HG03139 (cell line): ENCODE results near the gene C8A.

Source experiments
- ATAC-seq: cut with Tn5 transposase; IDR thresholded peaks from one replicate; pipeline ENCODE4 v1.9.1; 2021; ENCODE audit not compliant: unreplicated experiment

Gene C8A

GRCh38 chr1:56880774-56881173, 26.2 kb downstream of the C8A start:
- ATAC-seq, result no peak

GRCh38 chr1:56881417-56881816, 26.8 kb downstream of the C8A start:
- no peak for ATAC-seq

GRCh38 chr1:56890229-56890628, 35.6 kb downstream of the C8A start:
- no peak for ATAC-seq

GRCh38 chr1:56894014-56894413, 39.4 kb downstream of the C8A start:
- no peak for ATAC-seq

DNA sequence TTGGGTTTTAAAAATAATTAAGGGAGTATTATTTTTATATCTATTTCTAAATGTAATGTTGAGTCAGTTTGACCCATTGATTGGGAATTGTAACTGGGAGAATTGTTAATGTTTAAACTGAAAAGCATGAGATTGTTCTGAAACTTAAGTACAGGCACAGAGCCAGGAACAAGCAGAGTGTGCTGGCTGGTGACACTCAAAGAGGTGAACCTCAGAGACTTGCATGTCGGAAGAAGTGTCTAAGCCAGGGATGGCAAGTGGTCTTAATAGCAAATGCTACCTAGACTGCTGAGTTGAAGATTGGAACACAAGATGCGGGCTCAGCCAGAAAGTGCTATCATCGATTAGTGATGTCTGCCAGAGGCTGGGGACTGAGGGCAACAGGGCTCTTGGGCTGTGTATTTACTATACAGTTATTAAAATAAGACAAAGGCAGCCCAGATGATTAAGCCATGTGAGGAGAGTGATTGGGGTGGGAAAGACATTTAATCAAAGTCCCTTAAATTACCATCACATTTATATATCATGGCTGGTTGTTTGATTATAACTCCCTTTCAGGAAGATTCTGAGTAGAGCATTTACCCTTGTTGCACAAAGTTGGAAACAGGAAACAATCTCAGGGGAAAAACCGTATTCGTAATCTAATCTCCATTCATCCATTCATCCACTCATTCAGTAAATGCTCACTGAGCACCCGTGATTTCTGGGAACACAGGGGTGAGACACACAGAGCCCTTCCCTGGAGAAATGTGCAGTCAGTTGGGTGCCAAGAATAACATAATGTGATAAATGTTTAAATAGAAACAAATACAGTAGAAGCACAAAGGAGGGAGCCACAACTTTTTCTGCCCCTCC, 42.8 kb downstream of the C8A start:
- ATAC-seq, result no peak

DNA sequence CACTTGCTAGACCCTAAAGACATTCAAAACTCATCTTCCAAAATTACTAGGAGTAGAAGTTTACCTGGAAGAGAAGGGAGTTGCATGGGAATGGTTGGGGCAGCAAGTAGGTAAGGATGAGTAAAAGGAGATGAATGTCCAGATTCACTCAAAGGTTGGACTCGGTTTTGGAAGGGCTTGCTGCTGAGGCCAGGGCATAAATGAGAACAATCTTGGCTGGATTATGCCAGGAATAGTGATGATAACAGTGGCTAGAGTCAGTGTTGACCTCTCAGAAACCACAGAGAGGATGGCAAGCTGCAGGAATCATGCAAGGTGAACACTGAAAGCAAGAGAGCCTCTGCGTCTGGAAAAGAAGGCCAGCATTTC, 43.4 kb downstream of the C8A start:
- no peak for ATAC-seq

- no peak for ATAC-seq
Measured at GRCh38 chr1:56898879-56899278, 44.3 kb downstream of the C8A start.

GRCh38 chr1:56901716-56902115, 47.1 kb downstream of the C8A start:
- ATAC-seq, result no peak

DNA sequence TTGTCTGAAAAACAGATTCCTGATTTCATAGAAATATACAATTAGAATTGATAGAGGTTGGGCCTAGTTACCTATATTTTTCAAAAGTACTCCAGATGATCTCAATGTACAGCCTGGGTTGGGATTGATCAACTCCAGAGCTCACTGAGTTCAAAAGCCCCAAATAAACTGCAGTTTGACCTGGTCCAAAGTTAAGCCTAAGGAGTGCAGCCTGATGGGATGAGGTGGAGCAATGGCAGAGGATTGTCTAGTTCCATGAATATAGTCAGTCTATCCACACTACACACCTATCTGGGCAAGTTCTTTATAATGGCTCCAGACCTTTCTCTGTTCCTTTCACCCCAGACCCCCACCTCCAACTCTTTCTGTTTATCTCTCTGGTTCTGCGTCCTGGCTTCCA, 49.2 kb downstream of the C8A start:
- no peak for ATAC-seq

DNA sequence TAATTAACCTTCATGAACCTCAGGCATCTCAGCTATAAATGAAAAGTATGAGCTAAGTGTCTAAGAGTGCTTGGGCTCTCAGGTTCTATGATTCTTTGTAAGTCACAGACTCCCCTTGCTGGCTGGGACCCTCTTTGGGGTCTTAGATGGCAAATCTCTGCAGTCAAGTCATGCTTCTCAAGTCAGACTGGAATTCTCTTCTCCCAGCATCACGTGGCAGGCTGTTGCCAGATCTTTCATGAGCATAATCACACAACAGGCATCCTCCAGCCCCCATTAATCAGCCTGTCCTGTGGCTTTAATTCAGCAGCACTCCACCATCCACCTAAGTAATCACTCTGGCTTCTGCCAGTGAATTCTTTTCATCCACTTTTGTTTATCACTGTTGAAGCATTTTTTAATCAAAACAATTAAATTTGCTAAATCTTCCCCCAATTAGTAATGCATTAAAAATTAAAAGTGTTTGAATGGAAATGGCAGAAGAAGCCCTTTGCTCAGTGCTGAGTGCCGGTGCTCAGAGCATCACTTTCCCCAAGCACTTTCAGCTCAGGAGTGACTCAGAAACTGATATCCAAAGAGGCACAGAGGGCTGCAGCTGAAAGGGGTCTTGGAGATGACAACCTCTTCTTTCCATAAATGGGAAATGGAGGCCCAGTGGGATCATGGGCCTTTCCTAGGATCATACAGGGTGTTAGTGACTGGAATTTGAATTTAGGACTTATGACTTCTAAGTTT, 50.2 kb downstream of the C8A start:
- no peak for ATAC-seq

DNA sequence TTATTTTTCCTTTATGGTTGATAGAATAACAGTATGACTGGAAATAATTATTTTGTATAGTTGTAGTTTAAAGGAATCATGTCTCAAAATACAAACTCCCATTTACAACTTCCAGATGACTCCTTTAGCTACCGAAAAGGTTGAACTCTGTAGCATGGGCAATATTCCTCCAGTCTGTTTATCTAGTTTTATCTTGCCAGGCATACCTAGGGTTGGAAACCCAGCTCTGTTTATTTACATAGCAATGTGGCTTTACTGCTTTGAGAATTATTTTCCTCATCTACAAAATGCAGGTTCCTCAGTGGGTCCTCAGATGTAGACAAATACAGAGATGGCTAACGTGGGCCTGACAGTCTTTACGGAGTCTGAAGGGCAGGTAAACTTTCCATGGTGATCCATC, 51.1 kb downstream of the C8A start:
- no peak for ATAC-seq

DNA sequence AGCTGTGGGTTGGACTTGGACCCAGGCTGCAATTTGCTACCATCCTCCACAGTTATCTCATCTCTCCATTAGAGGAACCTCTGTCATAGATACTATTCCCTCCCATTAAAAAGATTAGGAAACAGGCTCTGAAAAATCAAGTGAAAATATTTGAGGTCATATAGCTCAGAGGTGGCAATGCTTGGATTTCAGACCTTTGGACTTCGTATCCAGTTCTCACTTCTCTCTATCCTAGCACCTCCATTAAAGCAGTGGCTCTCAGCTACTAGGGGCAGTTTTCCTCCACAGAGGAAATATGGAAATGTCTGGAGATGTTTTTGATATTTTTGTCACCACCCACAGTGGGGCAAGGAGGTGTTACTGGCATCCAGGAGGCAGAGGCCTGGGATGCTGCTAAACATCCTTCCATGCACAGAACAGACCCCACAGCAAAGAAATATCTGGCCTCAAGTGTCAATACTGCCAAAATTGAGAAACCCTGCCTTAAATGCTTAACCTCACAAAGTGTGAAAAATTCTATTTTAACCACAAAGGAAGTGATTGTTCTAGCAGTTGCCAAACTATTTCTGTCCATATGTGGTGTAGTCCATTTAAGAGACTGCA, 54.1 kb downstream of the C8A start:
- no peak for ATAC-seq

DNA sequence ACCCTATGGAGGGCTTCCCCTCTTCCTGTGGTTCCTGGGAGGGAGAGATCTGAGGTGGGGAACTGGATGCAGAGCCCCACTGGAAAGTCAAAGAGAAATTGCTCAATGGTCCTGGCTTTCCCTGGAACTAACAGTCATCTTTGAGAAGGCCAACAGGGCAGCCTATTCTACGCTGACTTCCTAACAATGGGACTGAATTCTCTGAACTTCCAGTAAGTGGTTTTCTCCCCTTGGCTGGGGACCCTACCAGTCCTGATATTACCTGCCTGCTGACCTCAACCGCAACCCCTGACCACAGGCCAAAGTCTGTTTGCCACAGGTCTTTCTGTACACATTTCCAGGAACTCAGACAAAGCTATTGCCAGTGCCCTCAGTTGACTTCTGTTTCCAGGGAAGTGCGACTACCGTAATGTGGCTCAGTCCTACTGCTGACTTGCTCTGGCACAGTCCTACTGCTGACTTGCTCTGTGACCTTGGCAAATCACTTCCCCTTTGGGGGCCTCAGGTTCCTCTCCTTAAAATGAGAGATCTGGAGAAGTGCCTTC, 55.9 kb downstream of the C8A start:
- no peak for ATAC-seq

DNA sequence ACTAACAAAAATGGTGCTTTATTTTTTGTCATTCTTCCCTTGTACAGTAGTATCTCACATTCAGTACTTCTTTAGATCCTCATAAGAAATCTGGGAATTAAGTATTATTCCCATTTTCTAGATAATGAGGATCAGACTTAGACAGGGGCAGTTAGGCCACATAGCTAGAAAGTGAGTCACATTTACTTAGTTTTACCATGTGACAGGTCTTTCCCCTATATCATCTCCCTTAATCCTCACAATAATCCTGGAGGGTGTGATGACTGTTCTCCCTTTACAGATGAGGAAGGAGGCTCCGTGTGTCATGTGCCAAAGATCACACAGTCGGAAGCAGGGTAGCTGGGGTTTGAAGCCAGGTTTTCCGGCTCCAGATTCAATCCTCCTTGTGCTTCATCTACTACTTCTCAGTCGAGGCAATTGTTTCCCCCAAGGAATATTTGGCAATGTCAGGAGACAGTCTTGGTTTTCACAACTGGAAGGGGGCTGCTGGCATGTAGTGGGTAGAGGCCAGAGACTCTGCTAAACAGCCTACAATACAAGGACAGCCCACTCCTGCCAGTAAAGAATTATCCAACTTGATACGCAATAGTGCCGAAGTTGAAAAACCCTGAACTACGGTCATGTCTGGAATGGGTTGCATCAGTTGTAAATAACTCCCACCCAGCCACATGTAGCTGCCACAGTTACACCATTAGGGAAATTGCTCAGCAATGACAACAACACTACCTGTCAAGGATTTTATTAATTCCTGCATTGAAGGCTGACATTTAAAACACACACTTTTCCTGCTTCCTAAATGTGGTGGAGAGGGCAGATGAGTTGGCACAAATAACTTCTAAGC, 56.7 kb downstream of the C8A start:
- ATAC-seq, result no peak

GRCh38 chr1:56912325-56912724, 57.7 kb downstream of the C8A start:
- no peak for ATAC-seq

DNA sequence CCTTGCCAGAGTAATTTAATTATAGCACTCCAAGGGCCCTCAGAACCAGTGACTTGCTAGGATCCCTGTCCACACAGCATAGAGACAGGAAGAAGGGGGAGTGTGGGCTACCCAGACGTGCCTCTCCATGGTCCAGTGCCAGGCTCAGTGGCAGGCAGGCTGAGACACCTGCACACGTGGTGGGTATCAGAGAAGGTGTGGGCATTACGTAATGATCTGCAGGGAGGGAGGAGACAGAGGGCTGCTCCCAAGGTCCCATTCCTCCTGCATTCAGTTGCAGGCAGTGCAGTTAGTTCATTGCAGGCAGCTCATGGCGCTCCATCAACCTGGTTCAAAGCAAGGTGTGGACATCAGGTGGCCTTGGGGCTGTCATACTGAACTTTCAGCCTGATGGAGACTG, 61.4 kb downstream of the C8A start:
- no peak for ATAC-seq

DNA sequence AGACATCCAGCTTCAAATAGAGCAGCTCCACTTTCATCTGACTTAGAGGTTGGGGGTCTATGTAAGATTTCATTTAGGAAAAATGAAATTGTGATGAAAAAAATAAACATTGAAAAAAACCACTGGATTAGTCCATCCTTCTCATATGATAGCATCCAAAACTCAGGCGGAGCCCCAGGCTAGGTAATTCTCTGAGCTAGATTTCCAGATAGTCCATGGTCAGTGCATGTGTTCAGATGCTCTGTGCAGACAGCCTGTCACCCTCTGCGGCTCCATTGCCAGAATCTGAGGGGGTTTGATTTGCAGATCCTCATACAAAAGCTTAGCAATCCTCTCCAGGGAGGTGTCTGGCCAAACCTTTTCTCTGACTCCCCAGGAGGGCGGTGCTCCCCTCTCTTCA, 62.0 kb downstream of the C8A start:
- no peak for ATAC-seq

- no peak for ATAC-seq
Measured at GRCh38 chr1:56917356-56917755, 62.8 kb downstream of the C8A start.

- no peak for ATAC-seq
Measured at GRCh38 chr1:56920591-56921001, 66.0 kb downstream of the C8A start.

GRCh38 chr1:56921479-56921878, 66.9 kb downstream of the C8A start:
- ATAC-seq, result no peak

- ATAC-seq, result peak; percentile 44
Measured at GRCh38 chr1:56922070-56922469, 67.5 kb downstream of the C8A start.
